Jurkat, Clone E6-1 (cell line): ENCODE measurements around the gene AARS2.

Source experiments
- DNase-seq: peaks from one replicate; pipeline ENCODE4 v3.0.0-alpha.2; 2011; ENCODE audit warnings: low read depth, low spot score
- H3K4me3 ChIP-seq: 2 replicates; pipeline ENCODE4 v1.5.1; 2011; ENCODE audit warnings: mild to moderate bottlenecking, low read length, control low read depth, moderate library complexity

Gene AARS2

DNA sequence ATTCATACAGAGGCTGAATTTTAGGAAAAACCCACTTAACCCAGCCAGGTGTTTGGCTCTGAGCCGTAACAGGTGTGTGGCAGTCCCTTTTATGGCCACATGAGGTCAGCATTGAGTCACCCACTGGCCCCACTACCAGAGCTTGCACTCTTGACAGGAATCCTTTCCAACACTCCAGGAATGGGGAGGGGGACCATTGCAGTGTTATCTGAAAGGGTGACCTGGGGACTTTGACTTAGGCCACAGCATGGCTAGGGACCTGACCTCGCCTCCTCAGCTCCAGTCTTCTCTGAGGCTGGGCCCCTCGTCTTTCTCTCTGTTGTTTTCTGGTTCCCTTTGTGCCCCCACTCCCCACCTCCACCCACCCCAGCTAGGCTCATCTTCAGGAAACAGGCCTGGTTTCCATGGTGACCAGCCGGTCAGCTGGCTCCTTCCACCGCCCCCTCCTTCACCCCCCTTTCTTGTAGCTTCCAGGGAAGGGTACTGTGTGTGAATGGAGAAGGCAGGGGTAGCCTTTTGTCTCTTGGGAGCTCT, 45.0 kb downstream of the AARS2 start:
- DNase-seq: no peak

DNA sequence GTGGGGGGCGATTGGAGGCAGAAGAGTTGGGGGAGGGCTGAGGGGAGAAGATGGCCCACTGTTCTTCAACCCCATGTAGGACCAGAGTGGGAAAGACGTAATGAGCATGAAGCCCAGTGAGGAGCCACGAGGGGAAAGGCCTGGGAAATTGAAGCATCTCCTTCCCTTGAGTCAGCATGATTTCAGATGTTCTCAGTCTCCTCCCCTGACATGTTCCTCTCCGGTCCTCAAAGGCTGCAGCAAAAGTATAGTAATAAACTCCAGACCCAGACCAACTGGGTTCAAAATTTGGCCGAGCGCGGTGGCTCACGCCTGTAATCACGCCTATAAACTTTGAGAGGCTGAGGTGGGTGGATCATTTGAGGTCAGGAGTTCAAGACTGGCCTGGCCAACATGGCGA, 45.9 kb downstream of the AARS2 start:
- DNase-seq: no peak
- no peak overlapping the region for H3K4me3 ChIP-seq

More for the DNA sequence above, 45.0 kb downstream of the AARS2 start:
- no peak overlapping the region for H3K4me3 ChIP-seq

- no peak for DNase-seq
- H3K4me3 ChIP-seq: no peak overlapping the region
These were observed 46.8 kb downstream of the AARS2 start for GRCh38 chr6:44266347-44266746.

- H3K4me3 ChIP-seq: peak overlapping the region; percentile 86
These were observed 47.4 kb downstream of the AARS2 start for GRCh38 chr6:44265722-44266233.

GRCh38 chr6:44265007-44265721, 48.0 kb downstream of the AARS2 start, which contains the start of gene NFKBIE:
NFKBIE (minus strand) TSS chr6:44265551; CDS start chr6:44265346, 205 bp downstream.
- no peak for DNase-seq
- H3K4me3 ChIP-seq: peak within 1 kb of the TSS; percentile 86

More at GRCh38 chr6:44265722-44266233, 47.4 kb downstream of the AARS2 start:
- DNase-seq: no peak

DNA sequence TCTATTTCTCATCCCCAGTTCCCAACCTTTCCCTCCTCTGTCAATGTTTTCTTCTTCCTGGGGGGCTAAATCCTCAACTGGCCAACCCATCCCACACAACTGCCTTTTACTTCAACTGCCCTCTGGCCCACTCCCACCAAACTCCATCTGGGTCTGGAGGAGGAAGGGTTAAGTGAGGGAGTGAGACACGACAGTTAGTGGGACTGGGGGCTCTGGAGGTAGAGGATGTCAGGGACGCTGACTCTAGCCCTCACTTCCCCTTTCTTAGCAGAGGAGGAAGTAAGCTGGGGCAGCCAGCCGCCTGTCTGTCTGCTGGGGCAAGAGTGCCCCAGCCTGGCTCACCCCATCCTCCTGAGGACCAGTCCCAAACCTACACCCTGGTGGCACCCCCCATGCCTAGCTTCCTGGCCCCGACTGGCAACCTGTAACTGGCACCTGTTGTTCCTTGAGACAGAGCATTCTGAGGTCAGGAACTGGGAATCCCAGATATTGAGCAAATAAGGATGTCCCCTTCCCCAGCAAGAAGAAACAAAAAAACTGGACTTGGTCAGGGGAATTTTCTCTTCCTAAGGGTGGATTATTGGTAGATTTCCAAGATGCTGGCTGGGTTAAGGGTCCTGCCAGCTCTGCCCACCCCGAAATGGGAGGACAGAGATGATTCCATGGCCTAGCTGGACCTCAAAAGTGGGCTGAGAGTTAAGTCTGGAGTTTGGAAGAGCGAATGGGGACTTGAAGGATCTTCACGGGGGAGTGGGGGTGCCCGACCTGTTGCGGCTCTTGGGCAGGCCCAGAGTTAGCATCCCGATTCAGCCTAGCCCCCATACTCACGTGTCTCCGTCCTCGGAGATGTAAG, 48.8 kb downstream of the AARS2 start:
- no peak for DNase-seq
- H3K4me3 ChIP-seq: peak overlapping the region; percentile 86

DNA sequence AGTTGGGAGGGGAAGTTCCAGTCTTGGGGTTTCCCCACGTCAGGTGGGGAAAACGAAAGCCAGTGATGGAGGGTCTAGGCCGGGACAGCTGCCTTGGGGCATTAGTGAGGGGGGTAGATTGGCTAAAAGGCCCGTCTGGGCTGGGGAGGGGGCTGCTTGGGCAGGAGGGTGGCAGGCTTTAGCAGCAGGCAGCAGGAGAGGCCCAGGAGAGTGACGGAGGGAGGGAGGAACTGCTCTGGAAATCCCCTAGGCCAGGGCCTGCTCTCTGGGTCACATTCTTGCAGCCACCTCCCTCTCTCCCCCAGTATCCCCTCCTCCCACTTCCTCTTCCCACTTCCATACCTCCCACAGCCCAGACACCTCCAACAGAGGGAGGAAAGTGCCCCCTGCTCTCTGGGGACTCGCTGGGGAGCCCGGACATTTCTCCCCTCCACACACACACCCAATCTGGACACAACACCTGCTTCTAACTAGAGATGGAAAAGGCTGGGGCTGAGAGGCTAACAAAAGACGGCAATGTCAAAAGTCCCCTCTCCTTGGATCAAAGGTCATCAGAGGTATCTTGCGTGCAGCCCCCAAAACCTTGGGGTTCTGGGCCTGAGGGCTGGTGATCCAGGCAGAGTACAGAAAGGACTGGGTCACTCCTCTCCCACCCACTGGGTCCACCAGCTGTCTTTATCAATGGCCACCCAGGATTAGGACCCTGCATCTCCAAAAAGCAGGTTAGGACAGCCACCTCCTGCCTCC, 49.6 kb downstream of the AARS2 start:
- no peak overlapping the region; the same call in 1 of the 2 replicates for H3K4me3 ChIP-seq

DNA sequence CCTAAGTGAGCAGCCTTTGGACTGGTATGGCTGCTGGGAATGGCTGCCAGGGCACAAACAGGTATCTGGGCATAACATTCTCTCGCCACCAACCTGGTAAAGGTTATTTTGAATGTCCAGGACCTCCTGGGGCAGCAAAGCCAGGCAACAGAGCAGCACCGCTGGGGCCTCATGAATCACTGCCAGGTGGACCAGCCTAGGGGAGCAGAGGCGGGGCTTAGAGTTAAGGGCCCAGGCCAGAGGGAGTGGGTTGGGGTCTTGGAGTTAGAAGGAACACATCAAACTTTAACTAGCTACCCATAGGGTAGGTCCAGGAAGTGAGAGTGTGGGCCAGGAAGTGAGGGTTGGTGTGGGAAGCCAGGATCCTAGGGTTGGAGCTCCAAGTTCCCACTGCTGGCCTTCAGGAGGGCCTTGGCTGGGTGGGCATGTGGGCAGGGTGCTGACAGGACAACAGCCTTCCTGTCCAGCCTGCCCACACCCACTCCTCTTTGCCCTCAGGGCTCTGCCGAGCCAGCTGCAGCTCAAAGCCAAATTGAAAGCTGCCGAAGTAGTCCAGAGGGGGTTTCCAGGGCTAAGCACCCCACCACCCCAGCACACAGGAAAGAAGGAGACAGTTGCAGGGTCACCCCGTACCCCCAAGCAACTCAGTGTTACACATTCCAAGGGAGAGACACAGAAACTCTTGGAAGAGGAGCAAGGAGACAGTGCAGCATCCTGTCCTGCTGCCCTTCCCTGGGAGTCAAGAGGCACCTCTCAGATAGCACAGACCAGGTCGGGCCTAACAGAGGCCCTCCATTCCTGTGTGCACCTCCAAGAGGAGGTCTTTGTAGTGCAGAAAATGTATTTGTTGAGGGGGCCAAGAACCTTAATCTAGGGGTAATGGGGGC, 50.4 kb downstream of the AARS2 start:
- no peak for DNase-seq
- no peak overlapping the region for H3K4me3 ChIP-seq

More for the DNA sequence above, 49.6 kb downstream of the AARS2 start:
- no peak for DNase-seq

- no peak for DNase-seq
- no peak overlapping the region for H3K4me3 ChIP-seq
These were observed 51.6 kb downstream of the AARS2 start for GRCh38 chr6:44261581-44261980.

- H3K4me3 ChIP-seq: no peak overlapping the region
- DNase-seq: no peak
These were observed 52.5 kb downstream of the AARS2 start for GRCh38 chr6:44260451-44261297.

- DNase-seq: no peak
- no peak overlapping the region for H3K4me3 ChIP-seq
These were observed 53.1 kb downstream of the AARS2 start for GRCh38 chr6:44260011-44260410.

DNA sequence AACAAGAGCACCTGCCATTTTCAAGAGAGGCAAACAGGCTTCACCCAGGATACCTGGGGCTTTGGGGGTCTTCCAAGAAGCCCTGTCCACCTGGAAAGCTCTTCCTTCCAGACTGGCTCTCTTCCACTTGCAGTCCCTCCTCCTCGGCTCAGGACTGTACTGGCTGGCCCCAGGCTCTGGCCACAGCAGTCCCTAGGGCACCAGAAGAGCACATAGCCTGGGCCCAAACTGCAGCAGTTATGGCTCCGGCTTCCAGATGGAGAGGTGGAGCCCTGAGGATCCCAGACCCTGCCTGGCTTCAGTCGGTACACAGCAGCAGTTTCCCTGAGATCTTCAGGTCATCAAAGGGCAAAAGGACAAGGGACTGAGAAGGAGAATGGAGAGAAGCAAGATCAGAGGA, 54.2 kb downstream of the AARS2 start:
- H3K4me3 ChIP-seq: no peak overlapping the region
- no peak for DNase-seq

DNA sequence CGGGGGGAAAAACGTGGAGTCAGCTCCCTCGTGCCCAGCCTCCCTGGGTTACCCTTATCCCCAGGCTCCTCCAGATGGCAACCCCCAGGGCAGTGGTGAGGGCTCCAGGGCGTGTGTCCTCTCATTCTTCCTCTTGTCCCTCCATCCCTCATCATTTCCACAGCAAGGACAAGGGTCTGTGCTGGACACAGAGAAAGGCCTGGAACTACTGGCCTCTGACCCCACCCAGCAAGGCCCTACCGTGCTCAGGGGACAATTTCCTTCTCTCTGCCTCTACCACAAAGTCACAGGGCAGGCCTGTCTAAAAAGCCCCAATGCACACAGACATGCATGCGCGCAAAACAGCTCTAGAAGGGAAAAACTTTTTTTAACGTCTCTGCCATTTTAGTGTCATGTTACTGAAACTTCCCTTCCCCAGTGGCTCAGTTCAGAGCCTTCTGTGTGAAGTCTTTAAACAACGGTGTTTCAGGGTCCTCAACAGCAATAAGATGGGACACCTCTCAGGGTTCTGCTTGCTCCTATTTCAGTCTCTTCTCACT, 54.8 kb downstream of the AARS2 start:
- no peak overlapping the region for H3K4me3 ChIP-seq
- DNase-seq: no peak

DNA sequence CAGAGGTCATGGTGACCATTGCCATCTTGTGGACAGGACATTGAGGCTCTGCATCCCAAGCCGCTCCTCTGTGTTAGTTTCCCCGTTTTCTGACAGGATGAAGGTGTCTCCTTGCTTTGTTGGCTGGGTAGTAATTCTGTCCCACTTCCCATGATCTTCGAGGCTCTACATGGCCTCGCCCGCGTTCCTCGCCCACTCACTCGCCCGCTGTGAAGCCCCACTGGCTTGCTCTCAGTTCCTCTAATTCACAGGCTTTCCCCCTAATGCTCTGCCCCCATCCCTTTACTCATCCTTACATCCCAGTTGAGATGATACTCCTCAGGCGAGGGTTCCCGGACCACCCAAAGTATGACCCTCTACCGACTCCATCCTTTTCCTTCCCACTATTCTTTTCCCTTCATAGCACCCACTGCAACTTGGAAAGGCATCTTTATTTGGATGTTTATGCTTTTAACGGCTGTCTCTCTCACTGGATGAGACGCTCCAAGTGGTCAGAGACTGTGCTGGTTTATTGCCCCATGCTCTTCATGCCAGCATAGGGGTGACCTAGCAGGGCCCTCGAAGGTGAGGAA, 55.3 kb downstream of the AARS2 start:
- no peak for DNase-seq
- peak overlapping the region; percentile 80 for H3K4me3 ChIP-seq

- DNase-seq: no peak
- H3K4me3 ChIP-seq: peak within 1 kb of the TSS; percentile 80
These were observed 56.0 kb downstream of the AARS2 start, which contains the start of gene SLC35B2 for GRCh38 chr6:44257025-44257752. SLC35B2 (minus strand) TSS chr6:44257528; CDS start chr6:44257410, 118 bp downstream.

- DNase-seq: no peak
- H3K4me3 ChIP-seq: peak overlapping the region; percentile 80
These were observed 56.4 kb downstream of the AARS2 start for GRCh38 chr6:44256775-44257024.
